Ovary (tissue), 3 donors: ENCODE measurements around the gene GRIK4.

Source experiments
- CTCF ChIP-seq, 3 donors: fragments of 450-650 bp in 2 of 3; fragments of 200-600 bp in 1 of 3; IDR thresholded peaks; one replicate each; pipeline versions ENCODE4 v1.5.1 to v1.8.0; 2016 to 2022; ENCODE audit warnings: antibody characterized with exemption in 3 of 3, mild to moderate bottlenecking in 1 of 3
- POLR2A ChIP-seq: fragments of 450-650 bp; IDR thresholded peaks from one replicate; pipeline ENCODE4 v1.6.1; 2017; ENCODE audit warnings: antibody characterized with exemption, mild to moderate bottlenecking, moderate library complexity
- donor health status: DM: no; HTN: no; CAD: no.

GRCh38 chr11:120873966-120874735 is 362.6 kb downstream of the GRIK4 start:
- no peak for TF ChIP-seq CTCF (IDR thresholded peaks at IDR 0.05)
- no peak for TF ChIP-seq POLR2A
